Activated CD8-positive, alpha-beta memory T cell treated with anti-CD3 and anti-CD28 coated beads for 36 hours (primary cell): ENCODE results near the gene YEATS4. TPM values are rescaled to one million over a fixed set of nuclear protein-coding genes. Genes with fewer than 3 reads are reported as not detected.

ENCODE experiments used
- CTCF ChIA-PET: fragments of 350-600 bp; sonication (Branson Sonifier 250); formaldehyde crosslinking; loops from one replicate; lab custom pipeline; 2021; ENCODE audit warnings: antibody characterized with exemption; lab: Charles Lee
- POLR2A ChIA-PET: fragments of 350-600 bp; sonication (Branson Sonifier 250); formaldehyde crosslinking; loops from one replicate; lab custom pipeline; 2021; ENCODE audit warnings: antibody characterized with exemption; lab: Charles Lee
- total RNA-seq, 2 experiments: library from RNA; stranded (reverse); gene quantifications; one replicate each; pipeline ENCODE4 v1.2.3, GENCODE V29; 2021

YEATS4 gene
- total RNA-seq, 2 experiments from 2014 or later = 39.9 to 40.0 TPM

- ChIA-PET CTCF (no interaction called here), POLR2A (no interaction called here)
Observed at GRCh38 chr12:69417741-69418167, 58.2 kb downstream of the YEATS4 start.

GRCh38 chr12:69419701-69420100, 60.2 kb downstream of the YEATS4 start:
- CTCF ChIA-PET = interaction anchor here (0.8 kb wide), 1 partner anchor 18 kb away, joined by 3 read pairs; no protein-coding TSS in a partner anchor
- POLR2A ChIA-PET = no interaction called here

GRCh38 chr12:69421548-69421947, 62.0 kb downstream of the YEATS4 start:
- ChIA-PET CTCF (no interaction called here), POLR2A (no interaction called here)

- POLR2A ChIA-PET = no interaction called here
- CTCF ChIA-PET = no interaction called here
Observed at GRCh38 chr12:69423037-69423905, 63.7 kb downstream of the YEATS4 start.

GRCh38 chr12:69425417-69425816, 65.9 kb downstream of the YEATS4 start:
- CTCF ChIA-PET = no interaction called here
- POLR2A ChIA-PET = no interaction called here

- CTCF ChIA-PET = interaction anchor here (0.5 to 0.6 kb wide), 2 partner anchors 15 to 1116 kb away, joined by 3 read pairs; no protein-coding TSS in a partner anchor
- POLR2A ChIA-PET = no interaction called here
Observed at GRCh38 chr12:69428351-69429073, 69.0 kb downstream of the YEATS4 start.

- ChIA-PET POLR2A (no interaction called here), CTCF (no interaction called here)
Observed at GRCh38 chr12:69430942-69431590, 71.5 kb downstream of the YEATS4 start.

- POLR2A ChIA-PET = interaction anchor here (0.5 kb wide), 1 partner anchor 163 kb away, joined by 4 read pairs; no protein-coding TSS in a partner anchor
- CTCF ChIA-PET = interaction anchor here (0.6 kb wide), 1 partner anchor 43 kb away, joined by 3 read pairs; no protein-coding TSS in a partner anchor
Observed at GRCh38 chr12:69431591-69432222, 72.2 kb downstream of the YEATS4 start.

- POLR2A ChIA-PET = no interaction called here
- CTCF ChIA-PET = no interaction called here
Observed at GRCh38 chr12:69433653-69434052, 74.1 kb downstream of the YEATS4 start.

GRCh38 chr12:69435644-69436043, 76.1 kb downstream of the YEATS4 start:
- POLR2A ChIA-PET = no interaction called here
- CTCF ChIA-PET = no interaction called here

- POLR2A ChIA-PET = no interaction called here
- CTCF ChIA-PET = no interaction called here
Observed at GRCh38 chr12:69437073-69437472, 77.5 kb downstream of the YEATS4 start.

- CTCF ChIA-PET = no interaction called here
- POLR2A ChIA-PET = no interaction called here
Observed at GRCh38 chr12:69438539-69438938, 79.0 kb downstream of the YEATS4 start.

GRCh38 chr12:69440016-69440415, 80.5 kb downstream of the YEATS4 start:
- ChIA-PET POLR2A (no interaction called here), CTCF (no interaction called here)

Other genes with a start within 250 kb of the YEATS4 start
- gene CPSF6, start 120.2 kb upstream of the YEATS4 start, total RNA-seq = 100 to 1,000 TPM; 117 to 120 TPM
- gene LYZ, start 11.4 kb upstream of the YEATS4 start, total RNA-seq = not detected
- gene FRS2, start 110.6 kb downstream of the YEATS4 start, total RNA-seq = 1 to 10 TPM; 8.5 to 9.3 TPM
- gene CCT2, start 225.7 kb downstream of the YEATS4 start, total RNA-seq = 100 to 1,000 TPM; 449 to 452 TPM